Epithelial cell of proximal tubule (primary cell): ENCODE data around the gene NRG2. TPM values are rescaled to one million over a fixed set of nuclear protein-coding genes. Genes with fewer than 3 reads are reported as not detected.

Experiments used
- DNase-seq: peaks from one replicate; pipeline ENCODE4 v3.0.0-alpha.2; 2011; ENCODE audit warnings: low read depth
- H3K4me3 ChIP-seq: 2 replicates; pipeline ENCODE4 v1.5.1; 2011; ENCODE audit warnings: low read depth, mild to moderate bottlenecking, low read length
- CTCF ChIP-seq: conservative IDR thresholded peaks from 2 replicates; pipeline ENCODE4 v1.5.1; 2012; ENCODE audit warnings: low read depth, mild to moderate bottlenecking, low read length
- total RNA-seq: library from RNA; depleted of rRNA; stranded (reverse); fragments of >200 nt; gene quantifications from 2 replicates; pipeline ENCODE4 v1.2.3, GENCODE V29; 2015

NRG2 gene
- total RNA-seq, 1 donor from 2014 or later = 1.5 TPM

- no peak overlapping the region for H3K4me3 ChIP-seq
- no peak for TF ChIP-seq CTCF
Observed at GRCh38 chr5:139855946-139856540, 187.1 kb downstream of the NRG2 start.

GRCh38 chr5:139855451-139855850, 187.6 kb downstream of the NRG2 start:
- H3K4me3 ChIP-seq = no peak overlapping the region
- no peak for TF ChIP-seq CTCF
- no peak for DNase-seq

More at GRCh38 chr5:139855946-139856540, 187.1 kb downstream of the NRG2 start:
- no peak for DNase-seq

- DNase-seq = no peak
- H3K4me3 ChIP-seq = no peak overlapping the region
- TF ChIP-seq CTCF = no peak
Observed at GRCh38 chr5:139854953-139855352, 188.1 kb downstream of the NRG2 start.

GRCh38 chr5:139854029-139854605, 189.0 kb downstream of the NRG2 start:
- no peak for TF ChIP-seq CTCF
- H3K4me3 ChIP-seq = no peak overlapping the region
- no peak for DNase-seq

- no peak for TF ChIP-seq CTCF
- no peak for DNase-seq
- no peak overlapping the region for H3K4me3 ChIP-seq
Observed at GRCh38 chr5:139852696-139853095, 190.4 kb downstream of the NRG2 start.

GRCh38 chr5:139851558-139851957, 191.5 kb downstream of the NRG2 start:
- H3K4me3 ChIP-seq = no peak overlapping the region
- no peak for TF ChIP-seq CTCF
- no peak for DNase-seq

- no peak for TF ChIP-seq CTCF
- H3K4me3 ChIP-seq = no peak overlapping the region
- DNase-seq = no peak
Observed at GRCh38 chr5:139850423-139851016, 192.6 kb downstream of the NRG2 start.
